CD4-positive, alpha-beta T cell treated with Interleukin-21 for 1 hour (primary cell): ENCODE measurements around the gene KLHDC10.
"Not testable (repeated sequence)": the region's sequence is repeated elsewhere in the genome, so short reads cannot be mapped to it uniquely, and the experiment has no call there.

Experiments used
- DNase-seq: peaks from one replicate; pipeline ENCODE4 v3.0.0-alpha.2; 2020

KLHDC10 gene

DNA sequence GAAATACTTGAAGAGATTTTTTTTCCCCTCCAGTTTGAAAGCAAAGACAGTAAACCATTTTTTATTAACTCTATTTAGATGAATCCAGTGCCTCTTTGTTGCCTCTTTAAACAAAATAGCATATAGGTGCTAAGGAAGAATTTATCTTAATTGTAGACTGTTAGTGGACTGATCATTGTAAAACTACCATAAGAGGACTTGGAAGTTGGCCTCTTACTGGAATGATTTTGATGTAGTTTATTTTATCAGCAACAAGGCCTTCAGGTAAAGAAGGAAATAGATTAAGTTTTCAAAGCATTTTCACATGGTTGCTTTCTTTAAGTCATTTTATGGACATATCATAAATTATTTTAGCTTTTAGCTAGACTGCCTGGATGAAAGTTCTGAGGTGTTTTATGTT lies 53.2 kb downstream of the KLHDC10 start:
- DNase-seq = no peak

DNA sequence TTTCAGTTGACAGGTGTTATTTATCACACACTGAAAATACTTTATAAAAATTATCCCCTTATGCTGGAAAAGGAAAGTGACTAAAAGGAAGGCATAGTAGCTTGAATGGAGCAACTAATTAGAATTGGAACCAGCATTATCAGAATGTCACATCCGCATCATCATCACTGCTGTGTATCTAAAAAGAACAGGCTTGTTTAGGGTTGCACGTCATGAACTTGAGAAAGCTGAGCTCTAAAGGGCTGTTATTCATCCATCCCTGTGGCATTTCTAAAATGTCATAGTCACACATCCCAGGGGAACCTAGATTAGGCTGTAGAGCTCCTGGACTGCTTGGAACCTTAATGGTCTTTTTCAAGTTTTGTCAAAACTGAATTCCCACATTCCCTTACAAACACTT lies 54.4 kb downstream of the KLHDC10 start:
- no peak for DNase-seq

DNA sequence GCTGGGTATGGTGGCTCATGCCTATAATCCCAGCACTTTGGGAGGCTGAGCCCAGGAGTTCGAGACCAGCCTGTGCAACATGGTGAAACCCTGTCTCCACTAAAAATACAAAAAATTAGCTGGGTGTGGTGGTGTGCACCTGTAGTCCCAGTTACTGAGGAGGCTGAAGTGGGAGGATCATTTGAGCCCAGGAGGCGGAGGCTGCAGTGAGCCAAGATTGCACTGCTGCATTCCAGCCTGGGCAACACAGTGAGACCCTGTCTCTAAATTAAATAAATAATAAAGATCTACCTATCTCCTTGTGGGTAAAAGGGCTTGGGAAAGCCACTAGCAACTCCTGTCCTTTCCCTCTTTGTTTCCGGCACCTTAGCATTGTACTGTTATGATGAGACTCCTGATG lies 56.5 kb downstream of the KLHDC10 start:
- DNase-seq = not testable (repeated sequence)

DNA sequence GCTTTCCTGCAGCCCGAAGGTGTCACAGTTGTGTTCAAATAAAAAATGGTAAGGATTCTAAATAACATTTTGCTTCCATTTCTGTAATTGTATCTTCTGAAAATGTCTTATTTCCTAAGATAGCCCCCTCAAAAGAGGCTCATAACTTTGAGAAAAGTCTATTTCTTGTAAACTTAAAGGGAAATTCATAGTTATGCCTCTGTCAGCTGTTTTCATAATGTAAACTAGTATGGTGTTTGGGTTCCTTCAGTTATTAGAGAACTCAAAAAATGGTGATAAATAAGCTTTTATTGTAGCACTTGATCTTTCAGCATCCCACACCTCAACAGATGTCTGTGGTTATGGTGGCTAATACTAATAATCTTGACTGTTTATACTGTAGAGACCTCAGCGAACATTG lies 57.1 kb downstream of the KLHDC10 start:
- no peak for DNase-seq

DNA sequence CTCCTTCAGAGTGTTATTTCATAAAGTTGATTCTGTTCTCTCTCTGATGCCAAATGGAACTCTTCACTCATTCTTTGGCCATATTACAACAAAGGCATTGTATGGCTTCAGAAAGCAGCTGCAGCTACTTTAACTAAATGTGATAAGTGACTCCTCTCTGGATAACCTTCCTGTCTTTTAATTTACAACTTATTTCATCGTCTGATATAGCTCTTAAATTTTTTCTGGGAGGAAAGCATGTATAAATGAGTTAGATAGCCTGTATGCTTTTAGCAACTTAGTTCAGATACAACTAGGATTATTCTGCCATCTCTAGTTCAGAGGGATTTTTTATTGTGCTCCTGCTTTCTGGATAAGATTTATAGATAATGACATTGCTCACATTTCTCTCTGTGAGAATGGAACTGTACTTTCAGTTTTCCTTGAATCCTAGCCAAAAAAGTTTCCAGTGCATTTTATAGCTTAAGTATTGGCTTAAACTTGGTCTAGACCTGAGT lies 57.5 kb downstream of the KLHDC10 start:
- DNase-seq = no peak

DNA sequence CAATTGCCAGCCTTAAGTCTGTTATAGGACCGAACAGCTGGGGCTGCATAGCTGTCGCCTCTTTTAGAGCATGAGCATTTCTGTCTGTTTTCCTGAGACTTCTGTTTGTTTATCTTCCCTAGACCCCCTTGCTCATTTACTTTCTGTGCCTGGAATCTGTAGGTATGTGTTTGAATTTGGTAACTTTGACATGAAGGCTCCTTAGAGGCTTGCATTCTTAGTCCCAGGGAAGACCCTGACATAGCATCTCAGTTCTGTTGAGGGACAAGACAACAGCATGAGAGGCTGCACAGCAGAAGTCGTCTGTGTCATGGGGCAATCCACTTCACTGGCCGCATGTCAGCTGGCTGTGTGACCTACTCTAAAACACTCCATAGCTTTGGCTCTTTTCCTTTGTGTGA lies 58.7 kb downstream of the KLHDC10 start:
- no peak for DNase-seq

DNA sequence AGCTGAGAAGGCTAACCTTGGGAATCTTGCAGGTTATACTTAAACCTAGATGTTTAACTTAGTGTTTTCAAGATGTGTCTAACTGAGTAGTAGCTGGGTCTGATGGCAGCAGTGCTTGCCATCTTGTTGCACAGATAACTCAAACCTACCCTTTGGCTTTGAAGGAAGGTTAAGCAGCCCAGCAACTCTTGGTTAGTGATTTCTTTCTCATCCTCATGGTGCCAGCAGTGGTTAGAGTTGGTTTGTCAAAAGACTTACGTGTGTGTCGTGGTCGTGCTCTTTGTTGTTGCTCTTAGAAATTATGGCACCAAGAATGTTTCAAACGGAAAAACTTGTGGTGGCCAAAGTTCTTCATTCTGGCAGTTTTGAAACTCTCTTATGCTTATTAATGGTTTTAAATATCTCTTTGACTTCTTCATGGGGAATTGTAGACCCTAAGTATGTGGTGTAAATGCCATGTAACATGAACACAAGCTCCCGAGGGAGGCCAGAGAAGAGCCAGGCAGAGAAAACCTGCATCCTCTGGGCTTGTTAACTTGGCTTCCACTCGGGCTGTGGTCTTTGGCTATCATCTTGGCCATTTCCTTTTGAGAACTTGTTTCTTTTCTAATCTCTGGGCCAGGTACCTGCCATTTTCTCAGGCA lies 61.0 kb downstream of the KLHDC10 start:
- no peak for DNase-seq

DNA sequence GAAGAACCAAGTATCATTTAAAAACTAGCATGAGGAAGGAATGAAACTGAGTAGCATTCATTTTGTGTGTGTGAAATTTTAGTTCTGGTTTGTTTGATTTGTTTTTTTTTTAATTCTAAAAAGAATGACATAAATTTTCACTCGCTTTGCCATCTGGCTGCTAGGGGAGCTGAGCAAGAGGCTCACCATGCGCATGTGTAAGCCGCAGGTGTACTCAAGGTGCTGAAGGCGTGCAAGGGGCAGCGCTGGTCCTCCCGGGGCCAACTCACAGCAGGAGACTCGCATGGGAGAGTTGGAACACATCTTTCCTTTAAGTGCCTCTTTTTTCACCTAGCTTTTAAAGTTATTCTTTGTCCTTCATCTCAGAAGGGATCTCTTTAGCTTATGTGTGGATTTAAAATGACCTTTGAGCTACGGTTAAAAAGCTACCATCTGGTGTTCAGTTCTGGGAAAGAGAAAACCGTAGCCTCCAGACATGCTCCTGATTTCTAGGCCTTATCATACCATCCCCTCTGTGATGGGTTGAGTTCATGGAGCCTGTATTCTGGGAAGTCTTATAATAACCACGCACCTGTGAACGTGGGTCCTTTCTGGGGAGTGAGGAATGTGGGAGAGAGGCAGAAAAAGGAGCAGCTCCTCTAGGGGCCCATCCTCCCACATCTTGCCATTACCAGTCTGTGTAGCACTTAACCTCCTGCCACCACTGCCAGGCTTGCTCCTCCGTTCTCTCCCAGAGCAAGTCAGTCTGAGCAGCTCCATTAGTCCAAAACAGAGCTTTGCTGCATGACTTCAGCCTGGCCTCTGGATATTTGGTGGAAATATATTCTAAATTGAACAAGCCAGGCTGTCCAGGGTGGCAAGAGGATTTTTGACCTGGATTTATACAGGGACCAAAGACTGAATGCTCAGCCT lies 61.9 kb downstream of the KLHDC10 start:
- no peak for DNase-seq

DNA sequence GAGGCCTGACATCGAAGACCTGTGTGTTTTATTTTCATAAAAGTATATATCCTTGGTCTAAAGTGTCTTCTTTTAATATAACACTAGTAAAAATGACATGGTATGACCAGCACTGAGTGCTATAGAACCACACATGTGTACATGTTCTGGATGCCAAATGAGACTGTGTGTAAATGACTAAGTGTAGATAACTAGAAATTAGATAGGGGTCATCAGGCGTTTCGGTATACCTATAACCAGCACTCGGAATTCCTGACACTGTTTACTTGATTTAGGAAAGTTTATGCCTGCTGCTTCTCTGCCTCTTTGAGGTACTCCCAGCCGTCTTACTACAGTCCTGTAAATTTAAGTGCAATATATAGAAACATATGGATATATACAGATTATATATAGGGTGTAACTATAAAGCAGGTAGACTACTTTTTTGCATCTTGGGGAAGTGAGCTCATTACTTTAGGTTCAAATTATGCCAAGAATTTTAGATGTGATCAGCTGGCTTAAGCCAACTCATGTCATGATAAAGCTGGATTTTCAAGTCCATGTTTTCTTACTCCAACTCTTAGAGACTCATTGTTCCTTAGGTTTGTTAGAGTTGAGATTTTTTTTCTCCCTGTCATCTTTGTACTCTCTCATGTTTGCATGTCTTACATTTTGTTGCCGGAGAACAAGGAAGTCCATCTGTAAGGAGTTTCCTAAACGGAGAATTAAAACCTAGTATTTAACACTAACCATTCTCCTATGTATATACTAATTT lies 62.9 kb downstream of the KLHDC10 start:
- DNase-seq = no peak

DNA sequence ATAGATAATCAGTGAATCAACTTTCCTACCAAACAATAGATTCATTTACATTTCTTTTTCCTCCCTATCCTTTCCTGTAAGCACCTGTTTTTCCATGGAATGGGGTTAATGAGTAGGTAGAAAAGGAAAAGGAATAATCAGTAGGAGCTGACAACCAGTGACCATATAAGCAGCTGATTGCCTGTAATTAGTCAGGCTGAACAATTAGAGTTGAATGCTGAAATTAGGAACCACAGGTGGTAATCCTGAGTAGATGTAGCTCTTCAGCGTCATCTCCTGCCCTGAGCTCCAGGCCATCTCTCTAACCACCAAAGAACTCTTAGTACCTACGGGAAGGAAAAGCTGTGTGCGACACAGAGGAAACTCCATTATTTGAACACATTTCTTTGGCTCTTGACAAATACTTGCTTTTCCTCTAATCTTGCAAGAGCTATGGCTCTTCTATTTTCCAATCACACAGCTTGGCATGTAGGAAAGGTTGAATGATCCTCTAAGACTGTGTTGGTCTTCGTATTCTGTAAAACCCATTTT lies 63.8 kb downstream of the KLHDC10 start:
- DNase-seq = no peak

DNA sequence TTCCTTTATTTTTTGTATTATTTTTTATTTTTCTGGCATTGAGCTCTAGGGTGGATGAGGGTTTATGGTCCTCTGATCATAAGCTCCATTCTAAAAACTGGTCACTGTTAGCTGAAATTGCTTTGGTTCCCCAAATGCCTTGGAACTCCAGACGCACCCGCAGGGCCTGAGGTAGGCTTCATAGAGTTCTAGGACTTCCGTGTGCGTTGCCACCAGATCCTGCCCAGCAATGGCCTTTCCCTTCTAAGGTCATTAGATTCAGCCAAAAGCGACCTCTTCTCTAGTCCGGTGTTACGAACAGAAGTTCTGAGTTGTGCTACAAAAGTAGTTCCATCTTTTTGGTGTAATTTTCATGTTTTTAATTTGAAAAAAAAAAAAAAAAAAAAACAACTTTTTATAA lies 64.4 kb downstream of the KLHDC10 start:
- DNase-seq = no peak

DNA sequence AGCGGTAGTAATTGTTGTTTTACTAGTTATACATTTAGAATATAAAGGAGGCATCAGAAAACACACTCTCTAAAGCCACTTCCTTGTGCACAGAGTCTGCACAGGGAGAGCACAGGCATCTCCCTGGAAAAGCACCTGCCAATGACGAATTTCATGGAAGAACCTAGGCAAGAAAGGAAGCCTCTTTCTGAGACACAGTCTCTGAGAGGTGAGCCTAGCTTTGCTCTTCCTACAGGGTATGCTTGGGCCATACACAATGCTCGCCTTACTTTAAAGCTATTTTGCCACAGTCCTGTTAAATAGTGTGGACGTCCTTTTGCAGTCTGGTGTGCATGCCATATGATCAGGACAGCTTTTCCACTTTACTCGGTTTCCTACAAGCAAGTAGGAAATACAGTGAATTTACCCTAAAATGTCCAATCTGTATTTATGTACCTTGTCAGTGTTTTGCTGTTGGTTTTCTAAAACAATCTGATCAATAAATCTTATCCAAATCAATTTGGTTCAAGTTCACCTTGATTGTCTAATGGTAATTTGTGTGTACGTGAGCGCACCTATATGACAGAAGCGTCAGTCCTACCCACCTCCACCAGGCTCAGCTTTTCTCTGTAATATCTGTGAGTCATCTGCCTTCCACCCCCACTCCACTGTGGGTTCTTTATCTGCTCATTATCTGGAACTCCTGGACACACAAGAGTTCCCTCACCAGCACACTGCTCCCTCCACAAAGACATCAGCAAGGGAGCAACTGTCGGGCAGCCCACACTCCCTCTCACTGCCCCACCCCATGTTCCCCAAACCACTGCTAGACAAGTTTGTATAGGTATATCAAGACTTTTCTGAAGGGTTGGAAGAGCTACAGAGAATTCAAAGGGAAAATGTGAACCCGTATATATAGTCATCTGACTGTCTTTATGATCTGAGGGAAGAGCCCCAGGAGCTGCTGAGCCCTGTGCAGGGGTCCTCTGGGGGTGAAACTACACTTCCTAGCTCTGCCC lies 65.2 kb downstream of the KLHDC10 start:
- DNase-seq = no peak

DNA sequence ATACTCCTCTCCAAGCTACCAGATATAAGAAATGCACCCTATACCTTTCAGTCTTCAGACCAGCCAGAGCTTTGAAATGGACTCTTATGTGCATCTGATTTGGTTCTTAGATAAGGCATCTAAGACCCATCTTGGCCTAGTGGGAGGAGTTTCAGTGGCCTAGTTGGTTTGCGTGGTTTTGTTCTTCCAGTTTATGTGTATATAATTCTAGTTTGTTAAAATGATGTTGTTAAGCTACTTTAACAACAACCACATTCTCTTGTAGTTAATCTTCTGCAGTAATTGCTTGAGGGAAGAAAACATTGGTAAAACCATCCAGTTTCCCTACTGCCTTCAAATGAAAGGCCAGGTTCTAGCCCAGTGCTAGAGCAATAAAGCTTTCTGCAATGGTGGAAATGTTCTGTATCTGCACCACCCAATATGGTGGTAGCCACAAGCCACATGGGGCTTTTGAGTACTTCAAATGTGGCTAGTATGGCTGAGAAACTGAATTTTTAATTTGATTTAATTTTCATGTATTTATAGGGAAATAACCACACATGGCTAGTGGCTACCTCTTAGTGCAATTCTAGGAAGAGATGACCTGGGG lies 66.3 kb downstream of the KLHDC10 start:
- no peak for DNase-seq

DNA sequence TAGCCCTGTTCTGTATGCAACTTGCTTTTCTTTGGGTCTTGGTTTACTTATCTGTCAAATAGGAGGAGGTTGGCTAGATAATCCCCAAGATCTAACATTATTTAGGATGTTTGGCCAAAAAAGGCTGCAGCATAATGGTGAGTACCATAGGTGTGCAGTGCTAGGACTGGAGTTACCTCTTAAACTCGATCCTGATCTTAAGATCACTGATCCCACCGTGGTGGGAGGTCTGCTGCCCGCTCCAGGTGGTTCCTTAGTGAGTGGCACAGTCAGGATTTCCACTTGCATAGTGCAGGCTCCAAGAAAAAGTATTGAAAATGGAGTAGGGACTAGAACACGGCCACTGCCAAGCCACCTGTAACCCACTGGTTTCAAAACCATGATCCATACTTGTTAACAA lies 66.9 kb downstream of the KLHDC10 start:
- no peak for DNase-seq

DNA sequence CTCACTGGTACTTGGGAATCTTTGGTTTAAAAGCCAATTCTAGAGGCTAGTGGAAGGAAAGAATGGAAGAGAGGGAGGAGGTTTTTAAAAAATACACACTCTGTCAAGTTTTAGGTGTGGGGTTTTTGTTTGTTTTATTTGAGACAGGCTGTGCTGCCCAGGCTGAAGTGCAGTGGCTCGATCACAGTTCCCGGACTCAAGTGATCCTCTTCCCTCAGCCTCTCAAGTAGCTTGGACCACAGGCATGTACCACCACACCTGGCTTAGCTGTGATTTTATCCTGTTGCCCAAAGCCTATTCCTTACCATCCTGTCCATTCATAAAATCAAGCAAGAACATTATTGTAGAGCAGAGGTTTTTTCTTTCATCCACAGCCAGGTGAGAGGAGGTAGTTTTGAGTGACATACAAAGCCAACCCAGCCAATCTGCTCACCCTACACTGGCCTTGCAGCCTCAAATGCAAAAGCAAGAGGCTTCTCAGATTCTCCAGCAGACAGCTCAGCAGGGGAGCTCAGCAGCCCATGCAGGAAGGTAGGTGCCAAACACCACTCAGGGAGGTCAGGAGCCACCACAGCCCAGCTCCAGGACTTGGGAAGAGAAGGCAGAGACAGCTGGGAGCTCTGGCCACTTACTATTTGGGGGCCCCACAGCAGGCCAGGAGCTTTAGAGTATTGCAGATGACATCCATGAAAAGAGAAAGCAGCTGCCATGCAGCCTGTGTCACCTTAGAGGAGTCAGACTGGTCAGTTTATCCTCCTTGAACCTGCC lies 69.0 kb downstream of the KLHDC10 start:
- DNase-seq = no peak

DNA sequence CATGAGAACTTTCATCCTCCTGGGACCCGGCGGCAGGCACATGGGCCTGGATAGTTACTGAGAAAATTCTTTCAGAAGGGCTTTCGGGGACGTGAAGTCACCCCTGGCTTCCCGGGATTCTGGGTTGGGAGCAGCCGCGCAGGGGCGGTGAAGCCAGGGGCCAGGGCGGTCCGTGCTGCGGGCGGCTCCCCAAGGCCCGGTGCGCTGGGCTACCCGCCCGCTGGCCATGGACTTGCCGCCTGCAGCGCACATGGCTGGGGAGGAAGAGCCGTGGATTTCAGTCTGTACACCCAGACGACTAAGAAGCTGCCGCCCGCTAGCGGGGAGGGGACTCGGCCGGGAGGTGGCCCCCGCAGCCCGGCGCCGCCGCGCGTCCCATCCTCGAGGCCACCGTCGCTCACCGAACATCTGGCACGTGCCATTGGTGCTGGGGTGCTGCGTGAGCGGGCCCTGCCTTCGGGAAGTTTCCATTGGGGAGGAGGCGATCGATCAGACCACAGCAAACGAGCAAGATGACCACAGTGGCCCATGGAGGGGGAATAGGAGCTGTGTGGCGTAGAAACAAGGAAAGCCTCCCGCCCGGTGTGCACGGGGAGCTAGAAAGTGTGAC lies 70.3 kb downstream of the KLHDC10 start:
- no peak for DNase-seq

DNA sequence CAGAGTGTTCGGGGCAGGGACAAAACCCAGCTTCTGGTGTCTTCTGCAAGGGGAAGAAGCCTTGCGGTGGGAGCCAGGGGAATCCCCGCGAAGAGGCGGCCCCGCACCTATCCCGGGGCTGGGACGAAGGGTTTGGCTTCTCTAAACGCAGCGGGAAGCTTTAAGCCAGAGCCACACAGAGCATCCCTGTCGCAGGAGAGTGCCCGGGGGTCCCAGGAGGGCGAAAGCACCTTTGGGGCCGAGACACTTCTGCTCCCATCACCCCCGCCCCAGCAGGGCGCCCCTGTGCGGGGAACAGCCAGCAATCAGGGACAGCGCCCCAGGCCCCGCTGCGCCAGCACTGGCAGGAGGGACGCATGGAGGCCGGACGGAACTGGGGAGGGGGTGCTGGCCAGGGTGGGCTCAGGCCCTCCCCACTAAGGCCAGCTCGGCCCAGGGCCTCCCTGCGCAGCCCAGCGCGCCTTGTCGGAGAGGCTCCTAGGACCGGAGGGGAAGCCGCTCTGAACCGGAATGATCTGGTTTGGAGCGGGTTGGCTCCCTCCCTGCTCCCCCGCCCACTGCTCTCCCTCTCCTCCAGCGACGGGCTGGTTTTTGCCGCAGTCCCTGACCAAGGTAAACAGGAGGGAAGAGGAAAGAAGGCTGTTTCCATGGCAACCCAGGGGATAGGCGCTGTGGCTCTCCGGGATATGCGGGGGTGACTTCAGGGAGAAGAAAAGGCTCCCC lies 71.0 kb downstream of the KLHDC10 start:
- peak; percentile 42 for DNase-seq

DNA sequence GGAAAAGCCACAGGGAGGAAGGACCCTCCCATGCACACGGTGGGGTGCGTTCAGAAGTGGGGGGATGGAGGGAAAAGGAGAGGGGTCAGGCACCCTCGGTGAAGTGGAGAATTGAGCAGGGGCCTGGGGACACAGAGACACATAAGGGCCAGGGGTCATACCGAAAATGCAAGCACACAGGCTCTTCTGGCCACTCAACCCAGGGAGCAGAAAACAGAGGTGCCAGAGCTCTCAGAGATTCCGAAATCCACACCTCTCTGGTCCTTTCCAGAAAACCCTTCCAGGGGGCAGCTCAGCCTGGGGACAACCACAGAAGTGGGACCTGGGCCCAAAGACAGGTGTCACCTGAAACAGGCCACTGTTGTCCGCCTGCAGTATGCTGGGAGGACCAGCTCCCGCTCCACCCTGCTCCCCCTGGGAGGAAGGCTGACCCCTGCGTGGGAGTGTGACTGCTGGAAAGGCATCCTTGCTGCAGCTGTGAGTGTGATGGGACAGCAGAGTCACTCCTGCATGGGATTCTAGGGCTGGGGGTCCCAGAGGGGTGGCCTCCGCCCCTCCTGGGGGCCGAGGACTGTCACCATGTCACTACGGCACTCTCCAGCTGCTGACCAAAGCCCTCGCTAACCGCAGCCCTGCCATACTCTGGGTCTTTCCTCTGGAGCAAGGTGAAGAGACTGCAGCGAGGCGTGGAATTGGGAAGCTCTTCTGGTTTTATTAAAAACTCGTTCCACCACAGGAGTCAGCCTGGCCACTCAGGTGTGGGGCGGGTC lies 71.7 kb downstream of the KLHDC10 start:
- no peak for DNase-seq
